ENCODE results near the gene PDYN.

PDYN gene

DNA sequence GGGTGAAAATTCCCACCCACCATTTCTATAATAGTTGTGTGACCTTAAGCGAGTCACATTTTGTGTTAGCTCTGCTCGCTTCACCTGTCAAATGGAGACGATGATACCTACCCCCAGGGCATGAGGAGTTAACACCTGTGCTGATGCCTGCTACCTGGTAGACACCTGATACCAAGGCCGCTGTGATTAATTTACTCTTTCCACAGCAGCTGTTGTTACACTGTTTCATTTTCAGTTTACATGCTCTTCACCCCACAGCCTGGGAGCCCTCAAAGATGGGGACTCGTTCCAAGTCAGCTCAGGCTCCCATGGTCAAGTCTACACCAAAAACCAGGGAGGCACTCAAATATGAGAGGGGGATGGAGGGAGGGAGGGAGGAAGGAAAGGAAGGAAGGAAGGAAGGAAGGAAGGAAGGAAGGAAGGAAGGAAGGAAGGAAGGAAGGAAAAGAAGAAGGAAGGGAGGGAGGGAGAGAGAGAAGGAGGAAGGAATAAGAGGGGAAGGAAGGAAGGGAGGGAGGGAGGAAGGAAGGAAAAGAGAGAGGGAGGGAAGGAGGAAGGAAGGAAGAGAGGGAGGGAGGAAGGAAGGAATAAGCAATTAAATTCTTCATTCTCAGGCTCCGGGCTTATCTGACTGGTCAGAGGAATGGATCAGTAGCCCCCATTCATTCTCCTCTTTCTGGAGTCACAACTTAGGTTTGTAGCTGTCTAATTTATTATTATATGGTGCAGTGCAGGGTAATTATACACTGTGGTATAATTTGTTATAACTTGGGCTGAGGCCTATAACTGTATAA is 40.9 kb downstream of the PDYN start:
- in situ Hi-C loops (cut with MboI; ENCODE audit: low sequenced_read_pairs): no loop called here

GRCh38 chr20:1951436-1952115 is 42.3 kb downstream of the PDYN start:
- in situ Hi-C loops (cut with MboI; ENCODE audit: low sequenced_read_pairs): no loop called here

DNA sequence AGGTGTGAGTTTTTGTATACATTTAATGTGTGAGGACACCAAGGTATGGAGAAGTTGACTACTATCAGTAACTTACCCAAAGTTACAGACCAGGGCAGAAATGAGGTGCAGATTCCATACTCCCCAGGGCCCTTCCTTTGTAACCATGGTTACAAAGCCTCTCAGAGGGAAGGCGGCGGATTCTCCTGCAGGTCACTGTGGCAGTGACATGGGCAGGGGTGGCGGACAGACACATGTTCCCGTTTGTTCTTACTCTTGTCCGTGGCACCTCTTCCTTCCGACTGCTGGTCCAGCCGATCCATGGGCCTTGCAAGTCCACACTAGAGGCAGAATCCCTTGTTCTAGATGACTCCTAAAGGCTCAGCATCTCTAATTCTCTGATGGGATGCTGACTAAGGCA is 43.0 kb downstream of the PDYN start:
- in situ Hi-C loops (cut with MboI; ENCODE audit: low sequenced_read_pairs): no loop called here

GRCh38 chr20:1949347-1950100 is 44.3 kb downstream of the PDYN start:
- in situ Hi-C loops (cut with MboI; ENCODE audit: low sequenced_read_pairs): no loop called here

GRCh38 chr20:1947535-1947846 is 46.4 kb downstream of the PDYN start:
- in situ Hi-C loops (cut with MboI; ENCODE audit: low sequenced_read_pairs): no loop called here

GRCh38 chr20:1946762-1947534 is 46.9 kb downstream of the PDYN start:
- in situ Hi-C loops (cut with MboI; ENCODE audit: low sequenced_read_pairs): no loop called here

DNA sequence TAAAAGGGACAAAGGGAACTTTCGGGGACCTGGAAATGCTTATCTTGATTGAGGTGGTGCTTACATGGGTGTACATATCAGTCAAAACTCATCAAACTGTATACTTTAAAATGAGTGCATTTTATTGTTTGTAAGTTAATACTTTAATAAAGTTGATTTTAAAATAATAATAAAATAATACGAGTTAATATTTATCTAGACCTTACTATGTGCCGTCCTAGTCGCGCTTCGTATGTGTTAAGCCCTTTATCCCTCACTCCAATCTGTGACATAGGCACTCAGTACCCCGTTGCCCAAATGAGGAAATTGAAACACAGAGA is 47.5 kb downstream of the PDYN start:
- in situ Hi-C loops (cut with MboI; ENCODE audit: low sequenced_read_pairs): no loop called here

DNA sequence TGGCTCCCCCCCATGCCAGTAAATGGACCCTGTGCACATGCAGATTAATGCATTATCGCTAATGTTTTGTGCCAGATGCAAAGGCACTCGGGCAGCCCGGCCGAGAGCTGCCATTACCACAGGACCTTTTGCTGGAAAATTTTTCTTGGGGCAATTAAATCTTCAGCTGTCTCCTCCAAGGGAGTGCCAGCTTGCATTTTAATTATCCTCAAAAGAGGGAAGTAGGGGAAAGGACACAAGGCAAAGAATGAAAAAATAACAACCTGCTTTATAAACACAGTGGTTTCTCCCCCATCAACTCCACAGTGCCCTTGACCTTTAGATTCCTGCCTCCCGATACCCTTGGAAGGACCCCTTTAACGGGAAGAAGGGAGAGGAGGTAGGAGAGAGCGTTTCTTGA is 48.2 kb downstream of the PDYN start:
- in situ Hi-C loops (cut with MboI; ENCODE audit: low sequenced_read_pairs): no loop called here

GRCh38 chr20:1945134-1945618 is 48.7 kb downstream of the PDYN start:
- in situ Hi-C loops (cut with MboI; ENCODE audit: low sequenced_read_pairs): no loop called here

GRCh38 chr20:1944345-1945091 is 49.3 kb downstream of the PDYN start:
- in situ Hi-C loops (cut with MboI; ENCODE audit: low sequenced_read_pairs): no loop called here

- in situ Hi-C loops (cut with MboI; ENCODE audit: low sequenced_read_pairs): no loop called here
Observed at GRCh38 chr20:1943275-1944002, 50.4 kb downstream of the PDYN start.

DNA sequence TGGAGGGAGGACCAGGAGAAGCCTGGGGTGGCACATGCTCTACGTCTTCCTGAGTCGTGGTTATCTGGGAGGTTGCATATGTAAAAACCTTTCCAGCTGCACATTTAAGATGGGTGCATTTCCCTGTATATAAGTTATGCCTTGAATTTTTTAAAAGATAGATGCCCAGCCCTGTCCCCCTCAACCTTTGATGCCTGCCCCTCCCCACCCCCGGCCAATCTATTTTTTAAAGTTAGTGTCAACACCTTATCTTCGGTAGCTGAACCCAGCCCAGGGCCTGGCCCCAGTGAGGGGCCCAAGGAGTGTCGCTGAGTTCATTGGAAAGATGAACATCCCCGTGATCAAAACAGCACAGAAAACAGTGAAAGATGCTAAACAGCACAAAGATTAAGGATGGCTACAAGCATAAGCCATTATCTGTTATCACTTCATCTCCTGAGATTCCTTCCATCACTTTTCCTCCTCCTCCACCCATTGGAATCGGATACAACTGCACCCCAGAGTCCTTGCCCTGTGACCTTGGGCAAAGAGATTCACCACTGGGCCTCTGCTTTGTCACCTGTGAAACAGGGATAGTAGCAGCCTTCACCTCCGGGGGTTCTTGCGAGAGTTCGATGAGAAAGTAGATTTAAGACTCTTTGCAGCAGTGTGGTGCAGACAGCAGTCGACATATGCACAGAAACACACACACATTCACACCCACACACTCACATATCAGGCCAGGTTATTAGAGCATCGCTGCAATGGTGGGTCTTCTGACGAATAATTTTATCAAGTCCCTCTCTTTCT is 51.2 kb downstream of the PDYN start:
- in situ Hi-C loops (cut with MboI; ENCODE audit: low sequenced_read_pairs): no loop called here

- in situ Hi-C loops (cut with MboI; ENCODE audit: low sequenced_read_pairs): no loop called here
Observed at GRCh38 chr20:1942061-1942460, 51.8 kb downstream of the PDYN start.

DNA sequence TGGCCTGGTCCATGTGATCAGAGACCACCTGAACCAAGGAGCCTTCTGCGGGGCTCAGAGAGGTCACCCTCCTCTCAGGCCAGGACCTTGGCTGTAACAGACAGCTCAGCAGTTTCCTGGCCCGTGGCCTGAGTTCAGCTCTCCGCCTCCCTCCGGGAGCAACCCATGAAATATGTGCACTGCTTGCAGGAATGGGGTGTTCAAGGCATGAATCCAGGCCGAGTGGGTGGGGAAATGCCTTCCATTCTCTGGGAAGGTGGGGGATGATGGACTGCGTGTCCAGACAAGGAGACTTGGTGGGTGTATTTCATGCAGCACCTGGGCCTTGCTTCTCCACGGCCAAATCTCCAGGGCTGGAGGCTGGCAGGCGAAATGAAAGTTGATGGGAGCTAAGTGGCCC is 52.6 kb downstream of the PDYN start:
- in situ Hi-C loops (cut with MboI; ENCODE audit: low sequenced_read_pairs): no loop called here

- in situ Hi-C loops (cut with MboI; ENCODE audit: low sequenced_read_pairs): no loop called here
Observed at GRCh38 chr20:1940581-1940980, 53.3 kb downstream of the PDYN start.

DNA sequence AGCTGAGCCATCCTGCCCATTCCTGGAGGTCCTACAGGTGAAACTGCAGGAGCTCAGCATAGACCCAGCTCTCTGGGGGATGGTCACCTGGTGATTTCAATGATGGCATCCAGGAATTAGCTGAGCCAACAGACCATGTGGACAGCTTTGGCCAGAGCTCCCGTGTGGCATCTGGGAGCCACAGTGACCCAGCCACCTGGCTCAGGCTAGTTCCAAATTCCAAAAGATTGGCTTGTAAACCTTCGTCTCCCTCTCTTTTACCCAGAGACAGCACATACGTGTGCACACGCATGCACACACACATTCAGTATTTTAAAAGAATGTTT is 54.6 kb downstream of the PDYN start:
- in situ Hi-C loops (cut with MboI; ENCODE audit: low sequenced_read_pairs): no loop called here

GRCh38 chr20:1938464-1939269 is 55.2 kb downstream of the PDYN start:
- in situ Hi-C loops (cut with MboI; ENCODE audit: low sequenced_read_pairs): no loop called here

DNA sequence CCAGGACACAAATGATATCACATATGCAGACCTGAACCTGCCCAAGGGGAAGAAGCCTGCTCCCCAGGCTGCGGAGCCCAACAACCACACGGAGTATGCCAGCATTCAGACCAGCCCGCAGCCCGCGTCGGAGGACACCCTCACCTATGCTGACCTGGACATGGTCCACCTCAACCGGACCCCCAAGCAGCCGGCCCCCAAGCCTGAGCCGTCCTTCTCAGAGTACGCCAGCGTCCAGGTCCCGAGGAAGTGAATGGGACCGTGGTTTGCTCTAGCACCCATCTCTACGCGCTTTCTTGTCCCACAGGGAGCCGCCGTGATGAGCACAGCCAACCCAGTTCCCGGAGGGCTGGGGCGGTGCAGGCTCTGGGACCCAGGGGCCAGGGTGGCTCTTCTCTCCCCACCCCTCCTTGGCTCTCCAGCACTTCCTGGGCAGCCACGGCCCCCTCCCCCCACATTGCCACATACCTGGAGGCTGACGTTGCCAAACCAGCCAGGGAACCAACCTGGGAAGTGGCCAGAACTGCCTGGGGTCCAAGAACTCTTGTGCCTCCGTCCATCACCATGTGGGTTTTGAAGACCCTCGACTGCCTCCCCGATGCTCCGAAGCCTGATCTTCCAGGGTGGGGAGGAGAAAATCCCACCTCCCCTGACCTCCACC is 56.4 kb downstream of the PDYN start:
- in situ Hi-C loops (cut with MboI; ENCODE audit: low sequenced_read_pairs): no loop called here
